ENCODE measurements around the gene RPL13. TPM values are rescaled to one million over a fixed set of nuclear protein-coding genes. Genes with fewer than 3 reads are reported as not detected.

The RPL13 gene
- polyA plus RNA-seq (ENCODE audit: low read depth in 6 of 6) = 1,000 to 10,000 TPM; 3,620 to 5,980 (median 5,028) TPM

DNA sequence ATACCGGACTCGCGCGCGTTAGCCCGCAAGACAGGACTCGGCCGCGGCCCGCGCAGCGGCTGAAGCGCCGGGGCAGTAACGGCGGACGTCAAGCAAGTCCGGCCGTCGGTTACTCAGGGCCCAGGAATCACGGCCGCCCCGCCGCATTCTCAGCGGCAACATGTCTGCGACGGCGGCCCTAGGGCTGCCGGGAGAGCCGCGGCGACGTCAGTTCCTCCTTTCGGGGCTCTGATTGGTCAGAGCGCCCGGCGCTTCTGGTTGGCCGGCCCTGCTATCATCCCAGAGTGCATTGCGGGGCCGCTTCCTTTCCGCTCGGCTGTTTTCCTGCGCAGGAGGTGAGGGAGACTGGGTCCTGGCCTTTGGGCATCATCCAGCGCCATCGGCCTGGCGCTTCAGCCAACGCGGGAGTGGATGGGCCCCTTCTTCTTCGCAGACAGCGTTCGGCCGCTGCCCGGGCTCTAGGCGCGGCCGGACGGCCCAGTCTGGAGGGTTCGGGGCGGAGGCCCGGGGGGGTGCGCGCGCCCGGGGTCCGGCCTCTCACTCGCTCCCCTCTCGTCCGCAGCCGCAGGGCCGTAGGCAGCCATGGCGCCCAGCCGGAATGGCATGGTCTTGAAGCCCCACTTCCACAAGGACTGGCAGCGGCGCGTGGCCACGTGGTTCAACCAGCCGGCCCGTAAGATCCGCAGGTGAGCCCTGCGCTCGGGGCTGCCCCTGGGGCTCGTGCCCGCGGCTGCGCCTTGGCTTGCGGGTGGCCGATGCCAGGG lies at the start of gene RPL13:
RPL13 (plus strand) TSS at position 305 of the 764 bp plus-strand sequence; CDS start at position 583, 278 bp downstream.
- peaks cover 28 to 65% (median 51%) of the 10 kb centered on the region in 3 donors for H3K4me1 Mint-ChIP-seq
- peaks cover 0 to 18% of the 10 kb centered on the region in 2 donors for H3K36me3 Mint-ChIP-seq
- peak; percentile 91 to 94 for ATAC-seq (ENCODE audit: low read depth in 2 of 2)
- H3K9me3 Mint-ChIP-seq = no peaks in the 10 kb centered on the region
- H3K4me3 Mint-ChIP-seq = peak within 1 kb of the TSS; percentile 88 to 99 (median 96)
- DNase-seq = peak; percentile 90
- H3K27me3 Mint-ChIP-seq = no peaks in the 10 kb centered on the region
- peak within 1 kb of the TSS; percentile 91 to 99 (median 97) for H3K27ac Mint-ChIP-seq

DNA sequence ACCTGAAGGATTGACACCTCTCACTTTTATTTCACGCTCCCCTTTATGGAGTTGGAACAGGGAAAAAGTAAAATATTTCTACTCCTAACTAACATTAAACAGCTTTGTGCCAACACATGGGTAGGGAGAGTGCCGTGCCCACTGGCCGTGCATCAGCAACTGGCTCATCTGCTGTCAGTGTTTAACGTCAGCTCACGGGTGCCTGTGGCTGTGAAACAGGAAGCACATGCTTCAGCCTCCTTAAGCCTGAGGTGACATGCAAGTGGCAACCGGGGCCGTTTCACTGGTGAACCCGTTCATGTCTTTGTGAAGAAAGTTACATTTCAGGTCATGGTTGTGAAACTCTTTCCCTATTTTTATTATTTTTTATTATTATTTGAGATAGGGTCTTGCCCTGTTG lies 49.1 kb upstream of the RPL13 start:
- no peaks in the 10 kb centered on the region for H3K27me3 Mint-ChIP-seq
- peak in 1 of 2 donors; percentile 6 for ATAC-seq (ENCODE audit: low read depth in 2 of 2)
- DNase-seq = peak; percentile 48
- H3K36me3 Mint-ChIP-seq = peaks cover 5 to 7% of the 10 kb centered on the region in 2 donors
- H3K27ac Mint-ChIP-seq = peak overlapping the region in 4 of 6 donors; percentile 67 to 88 (median 80)
- H3K9me3 Mint-ChIP-seq = no peaks in the 10 kb centered on the region
- H3K4me3 Mint-ChIP-seq = peak overlapping the region in 2 of 8 donors; percentile 66 to 76
- H3K4me1 Mint-ChIP-seq = peaks cover 0 to 23% (median 8%) of the 10 kb centered on the region in 3 donors

DNA sequence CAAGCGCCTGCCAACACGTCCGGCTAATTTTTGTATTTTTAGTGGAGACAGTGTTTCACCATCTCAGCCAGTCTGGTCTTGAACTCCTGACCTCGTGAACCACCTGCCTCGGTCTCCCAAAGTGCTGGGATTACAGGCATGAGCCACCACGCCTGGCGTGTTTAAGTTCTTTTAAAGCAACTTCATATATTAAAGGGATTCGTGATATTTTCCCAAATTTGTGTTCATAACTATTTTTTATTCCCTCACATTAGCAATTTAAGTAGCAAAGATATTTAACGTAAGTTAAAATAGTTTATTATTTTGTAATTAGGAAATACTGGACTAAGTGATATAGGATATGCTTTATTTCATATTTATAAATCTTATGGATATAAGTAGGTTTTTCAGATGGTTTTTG lies 48.0 kb upstream of the RPL13 start:
- no peaks in the 10 kb centered on the region for H3K9me3 Mint-ChIP-seq
- H3K27me3 Mint-ChIP-seq = no peaks in the 10 kb centered on the region
- no peak overlapping the region for H3K4me3 Mint-ChIP-seq
- ATAC-seq (ENCODE audit: low read depth in 2 of 2) = no peak
- H3K27ac Mint-ChIP-seq = no peak overlapping the region
- peaks cover 0 to 17% (median 3%) of the 10 kb centered on the region in 3 donors for H3K4me1 Mint-ChIP-seq
- no peak for DNase-seq
- H3K36me3 Mint-ChIP-seq = peaks cover 5 to 14% of the 10 kb centered on the region in 2 donors

DNA sequence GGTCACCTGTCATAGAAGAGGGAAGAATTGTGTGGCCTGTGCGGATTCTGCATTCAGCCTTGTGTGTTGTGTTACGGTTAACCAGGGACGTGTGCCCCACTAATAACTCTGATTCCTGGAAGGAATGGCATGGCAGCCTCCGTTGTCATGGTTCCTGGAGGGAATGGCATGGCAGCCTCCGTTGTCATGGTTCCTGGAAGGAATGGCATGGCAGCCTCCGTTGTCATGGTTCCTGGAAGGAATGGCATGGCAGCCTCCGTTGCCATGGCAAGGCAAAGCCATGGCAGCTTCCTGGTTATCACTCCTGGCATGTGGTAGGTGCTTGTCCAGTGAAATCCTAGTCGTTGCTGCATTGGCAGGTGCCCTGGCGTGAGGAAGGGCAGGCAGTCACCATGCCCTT lies 43.4 kb upstream of the RPL13 start:
- Mint-ChIP-seq H3K4me1 (peaks cover 5 to 9% (median 8%) of the 10 kb centered on the region in 3 donors), H3K4me3 (no peak overlapping the region), H3K36me3 (peaks cover 13 to 31% of the 10 kb centered on the region in 2 donors), H3K9me3 (no peaks in the 10 kb centered on the region), H3K27ac (no peak overlapping the region), H3K27me3 (no peaks in the 10 kb centered on the region)
- ATAC-seq (ENCODE audit: low read depth in 2 of 2) = no peak
- DNase-seq = no peak

DNA sequence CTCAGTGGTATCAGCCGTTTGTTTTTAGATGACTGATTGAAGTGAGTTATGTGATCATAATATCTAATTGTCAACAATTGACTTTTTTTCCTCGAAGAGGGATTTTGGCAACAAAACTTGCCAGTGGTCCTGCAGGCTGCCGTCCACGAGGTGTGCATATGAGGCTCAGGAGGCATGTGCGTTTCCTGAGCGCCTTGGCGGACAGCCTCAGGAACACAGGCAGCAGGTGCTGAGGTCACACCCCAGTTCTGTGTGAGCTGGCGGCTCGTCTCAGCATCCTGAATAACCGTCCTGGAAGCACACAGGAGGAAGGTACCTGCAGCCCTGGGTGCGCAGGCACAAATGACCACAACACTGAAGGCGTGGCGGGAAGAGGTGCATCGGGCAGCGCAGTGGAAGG lies 40.6 kb upstream of the RPL13 start:
- Mint-ChIP-seq H3K36me3 (peaks cover 12 to 24% of the 10 kb centered on the region in 2 donors), H3K27ac (no peak overlapping the region), H3K27me3 (no peaks in the 10 kb centered on the region), H3K9me3 (no peaks in the 10 kb centered on the region), H3K4me1 (peaks cover 11 to 14% (median 12%) of the 10 kb centered on the region in 3 donors), H3K4me3 (no peak overlapping the region)
- no peak for ATAC-seq (ENCODE audit: low read depth in 2 of 2)
- DNase-seq = no peak

DNA sequence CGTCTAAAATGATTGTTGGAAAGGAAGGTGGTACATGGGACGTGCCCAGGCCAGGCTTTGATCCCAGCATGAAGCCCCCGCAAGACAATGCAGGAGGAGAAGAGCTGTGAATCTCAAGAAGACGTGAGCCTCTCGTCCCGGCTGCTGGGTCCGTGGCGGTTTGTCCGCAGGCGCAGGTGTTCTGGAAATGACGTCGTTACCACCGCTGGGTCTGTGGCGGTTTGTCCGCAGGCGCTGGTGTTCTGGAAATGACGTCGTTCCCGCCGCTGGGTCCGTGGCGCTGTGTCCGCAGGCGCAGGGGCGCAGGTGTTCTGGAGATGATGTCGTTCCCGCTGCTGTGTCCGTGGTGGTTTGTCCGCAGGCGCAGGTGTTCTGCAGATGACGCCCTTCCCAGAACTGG lies 38.2 kb upstream of the RPL13 start:
- Mint-ChIP-seq H3K4me1 (peaks cover 12 to 31% (median 17%) of the 10 kb centered on the region in 3 donors), H3K27me3 (no peaks in the 10 kb centered on the region), H3K27ac (no peak overlapping the region), H3K9me3 (no peaks in the 10 kb centered on the region), H3K36me3 (peaks cover 16 to 17% of the 10 kb centered on the region in 2 donors), H3K4me3 (no peak overlapping the region)
- ATAC-seq (ENCODE audit: low read depth in 2 of 2) (no peak), DNase-seq (no peak)

DNA sequence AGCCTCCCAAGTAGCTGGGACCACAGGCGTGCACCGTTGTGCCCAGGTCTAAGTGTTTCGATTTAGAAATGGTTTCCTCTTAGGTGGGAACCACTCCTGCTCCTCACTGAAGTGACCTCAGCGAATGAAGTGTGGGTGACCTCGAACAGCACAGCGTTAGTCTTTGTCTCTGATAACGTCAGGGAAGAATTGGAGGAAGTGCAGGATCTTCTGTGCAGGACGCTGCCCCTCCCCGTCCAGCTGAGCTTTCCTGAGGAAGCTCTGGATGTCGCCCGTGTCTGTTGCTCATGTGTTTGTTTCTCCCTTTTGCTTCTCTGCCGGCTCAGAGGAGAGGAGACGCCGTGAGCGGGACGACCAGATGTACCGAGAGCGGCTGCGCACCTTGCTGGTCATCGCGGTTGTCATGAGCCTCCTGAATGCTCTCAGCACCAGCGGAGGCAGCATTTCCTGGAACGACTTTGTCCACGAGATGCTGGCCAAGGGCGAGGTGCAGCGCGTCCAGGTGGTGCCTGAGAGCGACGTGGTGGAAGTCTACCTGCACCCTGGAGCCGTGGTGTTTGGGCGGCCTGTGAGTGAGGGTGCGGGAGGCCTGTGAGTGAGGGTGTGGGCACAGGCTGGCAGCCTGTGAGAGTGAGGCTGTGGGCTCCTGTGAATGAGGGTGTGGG lies 36.7 kb upstream of the RPL13 start:
- no peak for ATAC-seq (ENCODE audit: low read depth in 2 of 2)
- Mint-ChIP-seq H3K27ac (no peak overlapping the region), H3K36me3 (peaks cover 7 to 10% of the 10 kb centered on the region in 2 donors)

DNA sequence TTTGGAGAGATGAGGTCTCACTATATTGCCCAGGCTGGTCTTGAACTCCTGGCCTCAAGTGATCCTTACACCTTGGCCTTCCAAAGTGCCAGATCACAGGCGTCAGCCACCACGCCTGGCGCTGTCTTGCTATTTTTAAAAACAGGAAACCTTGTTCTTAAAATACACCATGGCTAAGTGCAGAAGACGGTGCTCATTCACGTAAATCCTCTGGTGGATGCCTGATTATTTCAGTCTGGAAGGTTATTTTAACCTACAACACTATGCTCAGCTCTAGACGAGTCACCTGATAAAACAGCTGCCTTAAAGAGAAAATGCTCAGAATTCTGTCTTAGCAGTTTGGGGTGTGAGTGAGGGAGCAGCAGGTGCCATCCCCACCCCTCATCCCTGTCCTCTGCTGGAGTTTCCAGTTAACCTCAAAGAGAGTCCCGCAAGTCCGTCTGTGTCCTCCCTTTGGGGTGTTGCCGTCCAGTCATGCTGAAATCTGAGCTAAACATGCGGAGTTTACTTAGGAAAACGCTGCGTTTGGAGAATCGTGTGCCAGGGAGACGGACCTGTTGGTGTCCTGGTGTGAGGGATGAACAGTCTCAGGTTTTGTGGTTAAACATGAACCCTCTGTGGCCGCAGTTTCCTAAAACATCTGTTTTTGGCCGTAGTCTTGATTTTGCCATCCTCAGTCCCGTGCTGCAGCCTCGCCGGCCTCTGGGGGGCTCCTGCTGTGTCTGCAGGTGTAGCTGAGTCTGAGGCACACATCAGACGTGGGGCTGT lies 35.2 kb upstream of the RPL13 start:
- Mint-ChIP-seq H3K4me3 (peak overlapping the region in 7 of 8 donors; percentile 16 to 80 (median 44)), H3K27me3 (no peaks in the 10 kb centered on the region), H3K9me3 (no peaks in the 10 kb centered on the region), H3K27ac (peak overlapping the region in 5 of 6 donors; percentile 58 to 96 (median 90)), H3K4me1 (peaks cover 6 to 31% (median 8%) of the 10 kb centered on the region in 3 donors), H3K36me3 (peaks cover 0 to 14% of the 10 kb centered on the region in 2 donors)
- ATAC-seq (ENCODE audit: low read depth in 2 of 2) (peak; percentile 70 to 89), DNase-seq (peak; percentile 47)

More for the DNA sequence above, 36.7 kb upstream of the RPL13 start:
- Mint-ChIP-seq H3K27me3 (no peaks in the 10 kb centered on the region), H3K4me1 (peaks cover 8 to 31% (median 9%) of the 10 kb centered on the region in 3 donors), H3K4me3 (peak overlapping the region in 1 of 8 donors; percentile 29), H3K9me3 (no peaks in the 10 kb centered on the region)
- DNase-seq = no peak

DNA sequence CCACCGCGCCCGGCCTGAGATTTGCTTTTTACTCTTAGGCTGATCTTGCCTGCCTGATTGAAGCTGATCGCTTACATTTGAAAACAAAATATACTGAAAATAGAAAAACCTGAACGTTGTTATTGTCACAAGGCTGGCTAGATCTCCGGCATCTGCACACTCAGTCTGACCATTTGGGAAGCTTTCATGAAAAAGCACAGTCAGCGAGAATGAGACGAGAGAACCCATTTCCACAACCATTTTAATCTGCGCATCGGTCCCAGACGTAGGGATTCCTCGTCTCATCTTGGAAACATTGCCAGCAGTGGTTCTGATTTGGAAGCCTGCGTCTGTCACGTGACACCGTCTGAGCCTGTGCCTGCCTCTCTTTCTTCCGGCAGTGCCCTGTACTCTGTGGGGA lies 31.4 kb upstream of the RPL13 start:
- Mint-ChIP-seq H3K4me1 (peaks cover 9 to 32% (median 16%) of the 10 kb centered on the region in 3 donors), H3K4me3 (no peak overlapping the region), H3K9me3 (peaks cover 0 to 2% (median 0%) of the 10 kb centered on the region in 7 donors), H3K36me3 (peaks cover 0 to 16% of the 10 kb centered on the region in 2 donors), H3K27ac (no peak overlapping the region), H3K27me3 (no peaks in the 10 kb centered on the region)
- DNase-seq (no peak), ATAC-seq (ENCODE audit: low read depth in 2 of 2) (no peak)

DNA sequence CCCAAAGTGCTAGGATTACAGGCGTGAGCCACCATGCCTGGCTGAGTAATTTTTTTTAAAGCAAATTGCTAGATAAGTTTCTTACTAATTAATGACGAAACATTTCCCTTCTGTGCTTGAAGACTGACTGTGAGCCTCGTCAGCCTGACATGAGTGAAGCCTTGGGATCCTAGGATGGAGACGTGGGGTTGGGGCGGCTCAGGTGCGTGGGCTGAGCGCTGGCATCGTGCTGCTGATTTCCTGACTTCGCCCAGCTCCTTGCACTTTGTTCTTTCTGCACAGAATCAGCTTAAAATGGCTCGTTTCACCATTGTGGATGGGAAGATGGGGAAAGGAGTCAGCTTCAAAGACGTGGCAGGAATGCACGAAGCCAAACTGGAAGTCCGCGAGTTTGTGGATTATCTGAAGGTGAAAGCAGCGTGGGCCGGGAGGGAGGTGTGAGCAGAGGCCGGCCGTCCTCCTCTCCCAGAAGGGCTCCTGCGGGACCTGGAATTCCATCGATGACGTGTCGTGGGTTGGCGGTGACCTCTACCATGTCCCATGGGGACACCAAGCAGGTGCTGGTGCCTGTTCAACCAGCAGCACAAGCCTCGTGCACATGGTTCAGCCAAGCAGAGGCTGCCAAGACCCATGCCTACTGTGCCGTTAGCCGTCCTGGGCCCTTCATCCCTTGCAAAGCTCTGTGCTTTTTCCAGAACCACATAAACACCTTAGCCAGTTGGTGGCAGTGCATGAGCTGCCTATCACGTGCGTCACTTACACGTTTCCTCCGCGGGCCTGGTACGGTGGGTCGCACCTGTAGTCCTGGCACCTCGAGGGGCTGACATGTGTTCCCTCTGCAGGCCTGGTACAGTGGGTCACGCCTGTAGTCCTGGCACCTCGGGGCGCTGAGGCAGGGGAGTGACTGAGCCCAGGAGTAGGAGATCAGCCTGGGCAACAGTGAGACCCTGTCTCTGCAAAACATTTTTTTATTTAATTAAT lies 29.8 kb upstream of the RPL13 start:
- peaks cover 0 to 18% of the 10 kb centered on the region in 2 donors for H3K36me3 Mint-ChIP-seq

DNA sequence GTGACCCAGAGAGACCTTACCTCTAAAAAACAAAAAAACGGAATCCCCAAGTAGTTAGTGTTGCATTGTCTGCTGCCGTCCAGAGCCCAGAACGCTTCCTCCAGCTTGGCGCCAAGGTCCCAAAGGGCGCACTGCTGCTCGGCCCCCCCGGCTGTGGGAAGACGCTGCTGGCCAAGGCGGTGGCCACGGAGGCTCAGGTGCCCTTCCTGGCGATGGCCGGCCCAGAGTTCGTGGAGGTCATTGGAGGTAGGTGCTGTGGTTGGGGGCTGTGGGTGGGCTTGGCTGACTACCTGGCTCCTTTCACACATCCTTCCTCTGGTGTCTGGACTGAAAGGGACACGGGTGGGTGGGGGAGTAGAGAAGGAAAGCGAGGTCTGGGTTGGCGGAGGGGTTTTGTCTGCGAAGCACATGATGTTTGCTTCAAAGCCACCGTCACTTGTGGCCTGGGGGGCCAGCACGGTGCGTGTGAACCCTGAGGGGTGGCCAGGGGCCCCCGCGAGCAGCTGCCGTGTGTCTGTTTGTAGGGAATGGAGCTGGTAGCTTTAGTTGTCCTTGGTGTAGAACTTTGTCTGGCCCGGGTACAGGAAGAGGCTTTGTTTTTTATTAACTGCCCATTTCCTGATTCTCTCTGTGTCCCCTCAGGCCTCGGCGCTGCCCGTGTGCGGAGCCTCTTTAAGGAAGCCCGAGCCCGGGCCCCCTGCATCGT lies 28.5 kb upstream of the RPL13 start:
- peak overlapping the region in 1 of 6 donors; percentile 80 for H3K27ac Mint-ChIP-seq
- peaks cover 0 to 2% (median 0%) of the 10 kb centered on the region in 7 donors for H3K9me3 Mint-ChIP-seq
- ATAC-seq (ENCODE audit: low read depth in 2 of 2) = no peak
- no peak for DNase-seq
- no peaks in the 10 kb centered on the region for H3K27me3 Mint-ChIP-seq
- H3K4me1 Mint-ChIP-seq = peaks cover 14 to 23% (median 20%) of the 10 kb centered on the region in 3 donors
- peaks cover 0 to 17% of the 10 kb centered on the region in 2 donors for H3K36me3 Mint-ChIP-seq
- peak overlapping the region in 1 of 8 donors; percentile 67 for H3K4me3 Mint-ChIP-seq

More for the DNA sequence above, 29.8 kb upstream of the RPL13 start:
- H3K27ac Mint-ChIP-seq = no peak overlapping the region
- H3K4me1 Mint-ChIP-seq = peaks cover 14 to 31% (median 20%) of the 10 kb centered on the region in 3 donors
- no peak for DNase-seq
- H3K9me3 Mint-ChIP-seq = peaks cover 0 to 2% (median 0%) of the 10 kb centered on the region in 7 donors
- H3K27me3 Mint-ChIP-seq = no peaks in the 10 kb centered on the region
- no peak for ATAC-seq (ENCODE audit: low read depth in 2 of 2)
- H3K4me3 Mint-ChIP-seq = no peak overlapping the region

Data from naive B cell (primary cell).